ENCODE results near the gene USP46.
A peak's percentile ranks its signal among the peaks of the same experiment; 100 is the strongest.

Gene USP46

DNA sequence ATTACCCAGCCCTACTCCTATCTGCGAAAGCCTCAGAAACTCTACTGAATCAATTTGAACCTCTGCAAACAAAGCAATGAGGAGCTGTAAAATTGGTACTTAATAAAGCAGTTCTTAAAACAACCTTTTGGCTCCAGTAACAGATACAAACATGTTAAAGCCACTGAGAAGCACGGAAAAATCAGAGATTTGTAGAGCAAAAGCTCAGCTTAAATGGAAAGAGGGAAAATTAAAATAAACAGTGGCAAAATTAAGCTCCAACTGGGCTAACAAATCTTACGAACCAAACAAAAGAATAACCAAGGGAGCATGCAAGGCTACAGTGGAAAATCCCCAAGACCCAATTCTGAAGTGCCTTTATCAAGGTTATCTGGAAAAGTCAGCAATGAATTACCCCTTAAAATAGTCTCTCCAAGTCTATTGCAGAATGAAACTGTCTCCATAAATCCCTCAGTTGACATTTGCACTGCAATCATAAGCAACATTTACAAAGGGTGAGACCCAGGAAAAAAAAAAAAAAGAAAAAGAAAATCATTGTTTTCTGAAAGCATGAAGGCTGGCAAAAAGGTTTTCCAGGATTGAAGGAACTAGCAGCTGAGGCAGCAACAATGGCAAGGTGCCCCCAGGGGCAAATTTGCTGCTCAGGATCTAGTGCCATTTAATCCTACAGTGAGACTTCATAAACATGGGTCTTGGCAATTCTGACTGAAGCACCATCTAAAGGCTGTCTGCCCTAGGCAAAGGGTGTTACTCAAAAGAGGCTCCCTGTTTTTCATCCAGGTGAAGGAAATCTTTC lies 40.1 kb downstream of the USP46 start:
- Mint-ChIP-seq H3K36me3 (ENCODE audit: low read depth) (peaks cover 59% of the 10 kb centered on the region), H3K27me3 (ENCODE audit: low read depth, poor library complexity) (peaks cover 3% of the 10 kb centered on the region), H3K4me1 (peaks cover 36% of the 10 kb centered on the region), H3K9me3 (peaks cover 16% of the 10 kb centered on the region), H3K4me3 (no peak overlapping the region), H3K27ac (peak overlapping the region; percentile 77)
- TF ChIP-seq, protein P1, sequence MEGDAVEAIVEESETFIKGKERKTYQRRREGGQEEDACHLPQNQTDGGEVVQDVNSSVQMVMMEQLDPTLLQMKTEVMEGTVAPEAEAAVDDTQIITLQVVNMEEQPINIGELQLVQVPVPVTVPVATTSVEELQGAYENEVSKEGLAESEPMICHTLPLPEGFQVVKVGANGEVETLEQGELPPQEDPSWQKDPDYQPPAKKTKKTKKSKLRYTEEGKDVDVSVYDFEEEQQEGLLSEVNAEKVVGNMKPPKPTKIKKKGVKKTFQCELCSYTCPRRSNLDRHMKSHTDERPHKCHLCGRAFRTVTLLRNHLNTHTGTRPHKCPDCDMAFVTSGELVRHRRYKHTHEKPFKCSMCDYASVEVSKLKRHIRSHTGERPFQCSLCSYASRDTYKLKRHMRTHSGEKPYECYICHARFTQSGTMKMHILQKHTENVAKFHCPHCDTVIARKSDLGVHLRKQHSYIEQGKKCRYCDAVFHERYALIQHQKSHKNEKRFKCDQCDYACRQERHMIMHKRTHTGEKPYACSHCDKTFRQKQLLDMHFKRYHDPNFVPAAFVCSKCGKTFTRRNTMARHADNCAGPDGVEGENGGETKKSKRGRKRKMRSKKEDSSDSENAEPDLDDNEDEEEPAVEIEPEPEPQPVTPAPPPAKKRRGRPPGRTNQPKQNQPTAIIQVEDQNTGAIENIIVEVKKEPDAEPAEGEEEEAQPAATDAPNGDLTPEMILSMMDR (IDR thresholded peaks at IDR 0.05), result no peak
- DNase-seq, result no peak

GRCh38 chr4:52617336-52618020 lies 41.6 kb downstream of the USP46 start:
- Mint-ChIP-seq H3K9me3 (peaks cover 24% of the 10 kb centered on the region), H3K27me3 (ENCODE audit: low read depth, poor library complexity) (peaks cover 3% of the 10 kb centered on the region), H3K4me3 (peak overlapping the region; percentile 39), H3K27ac (peak overlapping the region; percentile 96), H3K4me1 (peaks cover 36% of the 10 kb centered on the region), H3K36me3 (ENCODE audit: low read depth) (peaks cover 60% of the 10 kb centered on the region)
- DNase-seq, result no peak
- TF ChIP-seq, protein P1 (IDR thresholded peaks at IDR 0.05), result no peak

DNA sequence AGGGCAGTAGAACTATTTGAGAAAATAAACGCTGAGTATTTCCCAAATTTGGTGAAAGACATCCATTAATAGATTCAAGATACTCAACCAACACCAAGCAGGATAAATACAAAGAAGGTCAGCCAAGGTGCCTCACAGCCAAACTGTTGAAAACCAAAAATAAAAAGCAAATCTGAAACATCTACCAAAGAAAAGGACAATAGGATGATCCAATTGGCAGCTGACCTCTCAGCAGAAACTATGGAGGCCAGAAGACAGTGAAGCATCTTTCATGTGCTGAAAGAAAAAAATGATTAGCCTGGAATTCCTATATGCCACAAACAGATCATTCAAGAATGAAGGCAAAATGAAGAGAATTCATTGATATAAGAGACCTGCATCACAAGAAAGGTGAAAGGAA lies 44.9 kb downstream of the USP46 start:
- TF ChIP-seq, protein P1 (IDR thresholded peaks at IDR 0.05), result no peak
- peaks cover 18% of the 10 kb centered on the region for H3K4me1 Mint-ChIP-seq
- H3K4me3 Mint-ChIP-seq, result no peak overlapping the region
- no peak for DNase-seq
- H3K36me3 Mint-ChIP-seq (ENCODE audit: low read depth), result peaks cover 70% of the 10 kb centered on the region
- H3K27ac Mint-ChIP-seq, result no peak overlapping the region
- peaks cover 3% of the 10 kb centered on the region for H3K27me3 Mint-ChIP-seq (ENCODE audit: low read depth, poor library complexity)
- peaks cover 24% of the 10 kb centered on the region for H3K9me3 Mint-ChIP-seq

DNA sequence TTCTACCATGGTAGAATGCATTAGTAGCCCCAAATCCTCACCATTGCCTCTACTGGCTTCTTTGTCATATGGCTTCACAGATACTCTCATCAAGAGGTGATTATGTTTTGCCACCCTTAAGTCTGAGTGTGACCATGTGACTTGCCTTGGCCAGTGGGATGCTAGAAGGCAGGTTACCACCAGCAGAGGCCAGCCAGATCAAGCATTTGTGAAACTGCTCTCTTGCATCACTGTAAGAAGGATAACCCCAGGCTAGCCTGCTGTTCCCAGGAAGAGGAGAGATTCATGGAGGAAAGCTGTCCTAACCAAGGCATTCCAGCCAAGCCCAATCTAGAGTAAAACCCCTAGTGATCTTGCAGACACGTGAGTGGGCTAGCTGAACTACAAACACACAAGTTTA lies 46.8 kb downstream of the USP46 start:
- TF ChIP-seq, protein P1 (IDR thresholded peaks at IDR 0.05), result no peak
- peaks cover 3% of the 10 kb centered on the region for H3K27me3 Mint-ChIP-seq (ENCODE audit: low read depth, poor library complexity)
- peaks cover 29% of the 10 kb centered on the region for H3K9me3 Mint-ChIP-seq
- no peak overlapping the region for H3K4me3 Mint-ChIP-seq
- peaks cover 3% of the 10 kb centered on the region for H3K4me1 Mint-ChIP-seq
- no peak for DNase-seq
- no peak overlapping the region for H3K27ac Mint-ChIP-seq
- H3K36me3 Mint-ChIP-seq (ENCODE audit: low read depth), result peaks cover 89% of the 10 kb centered on the region

DNA sequence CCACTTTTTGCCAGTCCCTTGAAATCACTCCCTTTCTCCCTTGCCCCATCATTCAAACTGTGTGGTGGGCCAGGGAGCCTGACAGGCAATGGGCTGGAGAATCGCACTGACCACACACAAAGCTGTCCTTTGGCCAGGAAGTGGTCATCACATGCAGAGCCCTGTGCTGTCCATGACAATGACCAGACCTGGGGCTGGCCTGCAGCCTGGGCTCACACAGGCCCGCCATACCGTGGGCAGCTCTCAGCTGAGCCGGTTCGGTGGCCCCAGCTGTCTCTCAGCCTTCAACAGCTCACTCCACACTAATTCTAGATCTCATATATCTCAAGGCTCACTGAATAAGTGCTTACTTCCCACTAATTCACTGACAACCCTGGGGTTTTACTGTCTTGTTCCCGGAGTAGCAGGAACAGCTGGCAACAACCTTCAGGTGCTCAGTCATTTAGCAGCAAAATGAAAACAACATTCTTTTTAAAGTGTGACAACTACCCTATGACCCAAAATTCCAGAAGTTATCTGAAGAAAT lies 48.0 kb downstream of the USP46 start:
- Mint-ChIP-seq H3K27me3 (ENCODE audit: low read depth, poor library complexity) (no peaks in the 10 kb centered on the region), H3K4me1 (no peaks in the 10 kb centered on the region), H3K36me3 (ENCODE audit: low read depth) (peaks cover 98% of the 10 kb centered on the region), H3K9me3 (peaks cover 29% of the 10 kb centered on the region), H3K4me3 (no peak overlapping the region), H3K27ac (no peak overlapping the region)
- TF ChIP-seq, protein P1 (IDR thresholded peaks at IDR 0.05), result no peak
- DNase-seq, result no peak
